Activated B cell treated with CpG ODN at 0.5 μM for 24 hours (primary cell): Measurements from ENCODE around the gene PDZRN3. TPM values are rescaled to one million over a fixed set of nuclear protein-coding genes. Genes with fewer than 3 reads are reported as not detected.

ENCODE experiments used
- ATAC-seq: fragments of 200-7000 bp; cut with Tn5 transposase; one replicate; pipeline ENCODE4 v1.10.0; 2021; ENCODE audit warnings: low read depth, mild to moderate bottlenecking, moderate library complexity
- CTCF ChIA-PET: fragments of 350-600 bp; sonication (Branson Sonifier 250); formaldehyde crosslinking; loops from one replicate; lab custom pipeline; 2021; ENCODE audit warnings: antibody characterized with exemption; lab: Charles Lee
- POLR2A ChIA-PET: fragments of 350-600 bp; sonication (Branson Sonifier 250); formaldehyde crosslinking; loops from one replicate; lab custom pipeline; 2021; ENCODE audit warnings: antibody characterized with exemption; lab: Charles Lee
- DNase-seq: peaks from one replicate; pipeline ENCODE4 v3.0.0; 2022
- H3K27ac Mint-ChIP-seq: one replicate; pipeline ENCODE4 v1.8.0; 2020; ENCODE audit warnings: mixed read lengths
- H3K27me3 Mint-ChIP-seq: one replicate; pipeline ENCODE4 v1.8.0; 2021; ENCODE audit warnings: mixed read lengths
- H3K36me3 Mint-ChIP-seq: one replicate; pipeline ENCODE4 v1.8.0; 2021; ENCODE audit warnings: low read depth, mixed read lengths
- H3K4me1 Mint-ChIP-seq: one replicate; pipeline ENCODE4 v1.8.0; 2021; ENCODE audit warnings: mixed read lengths
- H3K4me3 Mint-ChIP-seq: one replicate; pipeline ENCODE4 v1.8.0; 2020; ENCODE audit warnings: mild to moderate bottlenecking, mixed read lengths
- H3K9me3 Mint-ChIP-seq: one replicate; pipeline ENCODE4 v1.8.0; 2020; ENCODE audit warnings: mixed read lengths
- CTCF ChIP-seq: fragments of 200-600 bp; IDR thresholded peaks from one replicate; pipeline ENCODE4 v1.8.0; 2022; ENCODE audit warnings: antibody characterized with exemption, mild to moderate bottlenecking
- intact Hi-C: fragments of 100-400 bp; cut with micrococcal nuclease; formaldehyde crosslinking; loops from one replicate; pipeline ENCODE4 v1.15.1; 2024
- total RNA-seq: library from RNA; stranded (reverse); gene quantifications from 2 replicates; pipeline ENCODE4 v1.2.3, GENCODE V29; 2022

The PDZRN3 gene
- total RNA-seq, 1 donor from 2014 or later: not detected

- ChIA-PET POLR2A (no interaction called here), CTCF (no interaction called here)
- DNase-seq (no peak), ATAC-seq (no peak)
- intact Hi-C loops: no loop called here
- H3K4me1 Mint-ChIP-seq: no peaks in the 10 kb centered on the region
- peaks cover 7% of the 10 kb centered on the region for H3K27me3 Mint-ChIP-seq
- no peaks in the 10 kb centered on the region for H3K36me3 Mint-ChIP-seq
- H3K4me3 Mint-ChIP-seq: no peak overlapping the region
- no peak overlapping the region for H3K27ac Mint-ChIP-seq
- no peaks in the 10 kb centered on the region for H3K9me3 Mint-ChIP-seq
- TF ChIP-seq CTCF: no peak
Measured at GRCh38 chr3:73492186-73492585, 132.6 kb downstream of the PDZRN3 start.

- H3K4me3 Mint-ChIP-seq: no peak overlapping the region
- no peak for DNase-seq
- peaks cover 7% of the 10 kb centered on the region for H3K27me3 Mint-ChIP-seq
- H3K9me3 Mint-ChIP-seq: no peaks in the 10 kb centered on the region
- CTCF ChIA-PET: interaction anchor here (1.1 kb wide), 1 partner anchor 17 kb away, joined by 3 read pairs; no protein-coding TSS in a partner anchor
- no peak for TF ChIP-seq CTCF
- H3K27ac Mint-ChIP-seq: no peak overlapping the region
- intact Hi-C loops: no loop called here
- no peaks in the 10 kb centered on the region for H3K36me3 Mint-ChIP-seq
- ATAC-seq: no peak
- POLR2A ChIA-PET: no interaction called here
- H3K4me1 Mint-ChIP-seq: no peaks in the 10 kb centered on the region
Measured at GRCh38 chr3:73491287-73491662, 133.5 kb downstream of the PDZRN3 start.

- Mint-ChIP-seq H3K27ac (no peak overlapping the region), H3K27me3 (peaks cover 9% of the 10 kb centered on the region), H3K9me3 (no peaks in the 10 kb centered on the region), H3K4me1 (no peaks in the 10 kb centered on the region), H3K4me3 (no peak overlapping the region), H3K36me3 (no peaks in the 10 kb centered on the region)
- TF ChIP-seq CTCF: no peak
- DNase-seq: no peak
- no peak for ATAC-seq
- POLR2A ChIA-PET: no interaction called here
- CTCF ChIA-PET: interaction anchor here (1.1 kb wide), 1 partner anchor 17 kb away, joined by 3 read pairs; no protein-coding TSS in a partner anchor
- intact Hi-C loops: no loop called here
Measured at GRCh38 chr3:73490453-73491286, 134.1 kb downstream of the PDZRN3 start.

- DNase-seq (no peak), ATAC-seq (no peak)
- POLR2A ChIA-PET: no interaction called here
- Mint-ChIP-seq H3K9me3 (no peaks in the 10 kb centered on the region), H3K4me3 (no peak overlapping the region), H3K27ac (no peak overlapping the region), H3K36me3 (no peaks in the 10 kb centered on the region), H3K27me3 (peaks cover 7% of the 10 kb centered on the region), H3K4me1 (peaks cover 11% of the 10 kb centered on the region)
- TF ChIP-seq CTCF: no peak
- intact Hi-C loops: no loop called here
- CTCF ChIA-PET: interaction anchor here (1.2 kb wide), 1 partner anchor 9 kb away, joined by 4 read pairs; no protein-coding TSS in a partner anchor
Measured at GRCh38 chr3:73485877-73486330, 138.8 kb downstream of the PDZRN3 start.

- intact Hi-C loops: no loop called here
- H3K9me3 Mint-ChIP-seq: no peaks in the 10 kb centered on the region
- H3K36me3 Mint-ChIP-seq: no peaks in the 10 kb centered on the region
- H3K27ac Mint-ChIP-seq: no peak overlapping the region
- H3K4me1 Mint-ChIP-seq: peaks cover 11% of the 10 kb centered on the region
- TF ChIP-seq CTCF: no peak
- ChIA-PET CTCF (interaction anchor here (1.1 kb wide), 1 partner anchor 23 kb away, joined by 3 read pairs; no protein-coding TSS in a partner anchor), POLR2A (no interaction called here)
- DNase-seq: no peak
- peak; percentile 42 for ATAC-seq
- H3K27me3 Mint-ChIP-seq: peaks cover 3% of the 10 kb centered on the region
- H3K4me3 Mint-ChIP-seq: no peak overlapping the region
Measured at GRCh38 chr3:73484656-73485248, 140.0 kb downstream of the PDZRN3 start.
